CD4-positive, alpha-beta T cell treated with Interferon gamma for 1 hour (primary cell): ENCODE measurements around the gene THOC2.
"Not testable (repeated sequence)": the region's sequence is repeated elsewhere in the genome, so short reads cannot be mapped to it uniquely, and the experiment has no call there.

Experiments used
- DNase-seq: peaks from one replicate; pipeline ENCODE4 v3.0.0-alpha.2; 2020

Gene THOC2

GRCh38 chrX:123665197-123665596 lies 67.7 kb downstream of the THOC2 start:
- no peak for DNase-seq

GRCh38 chrX:123664467-123665167 lies 68.2 kb downstream of the THOC2 start:
- not testable (repeated sequence) for DNase-seq

- not testable (repeated sequence) for DNase-seq
These were observed 69.1 kb downstream of the THOC2 start for GRCh38 chrX:123663720-123664119.

- not testable (repeated sequence) for DNase-seq
These were observed 76.3 kb downstream of the THOC2 start for GRCh38 chrX:123656507-123656906.

DNA sequence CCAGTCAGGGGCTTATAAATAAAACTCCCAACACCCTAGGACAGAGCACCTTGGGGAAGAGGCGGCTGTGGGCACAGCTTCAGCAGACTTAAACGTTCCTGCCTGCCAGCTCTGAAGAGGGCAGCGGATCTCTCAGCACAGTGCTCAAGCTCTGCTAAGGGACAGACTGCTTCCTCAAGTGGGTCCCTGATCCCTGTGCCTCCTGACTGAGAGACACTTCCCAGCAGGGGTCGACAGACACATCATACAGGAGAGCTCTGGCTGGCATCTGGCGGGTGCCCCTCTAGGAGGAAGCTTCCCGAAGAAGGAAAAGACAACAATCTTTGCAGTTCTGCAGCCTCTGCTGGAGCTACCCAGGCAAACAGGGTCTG lies 84.1 kb downstream of the THOC2 start:
- DNase-seq: not testable (repeated sequence)

- DNase-seq: peak; percentile 6
These were observed 84.6 kb downstream of the THOC2 start for GRCh38 chrX:123648028-123648810.

DNA sequence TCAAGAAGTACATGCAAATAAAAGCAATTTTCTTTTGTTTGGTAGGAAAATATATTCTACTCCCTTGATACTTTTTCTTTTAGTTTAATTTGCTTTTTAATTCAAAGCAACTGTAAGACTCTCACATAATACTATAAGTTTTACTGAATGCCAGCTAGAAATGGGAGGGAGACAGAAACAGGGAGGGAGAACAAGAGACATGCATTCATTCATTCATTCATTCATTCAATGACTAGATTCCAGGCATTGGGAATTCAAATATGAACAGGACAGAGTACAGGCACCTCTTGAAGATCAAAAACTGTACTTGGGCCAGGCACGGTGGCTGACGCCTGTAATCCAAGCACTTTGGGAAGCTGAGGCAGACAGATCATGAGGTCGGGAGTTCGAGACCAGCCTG lies 85.6 kb downstream of the THOC2 start:
- DNase-seq: no peak

DNA sequence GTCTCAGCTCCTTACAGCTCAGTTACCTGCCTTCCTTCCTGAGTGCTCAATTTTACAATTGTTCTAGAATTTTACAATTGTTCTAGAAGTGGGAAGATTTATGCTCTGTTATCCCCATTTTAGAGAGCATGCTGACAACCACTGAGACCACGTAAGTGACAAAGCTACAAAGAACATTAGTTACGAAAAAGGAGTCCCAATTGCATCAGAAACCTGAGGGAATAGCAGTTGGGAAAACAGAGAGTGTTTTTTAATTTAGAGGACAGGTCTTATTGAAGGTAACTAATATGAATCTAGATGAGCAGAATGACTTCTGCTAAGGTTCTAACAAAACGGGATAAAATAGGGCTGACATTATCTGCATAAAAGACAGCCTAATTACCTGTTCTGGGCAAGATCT lies 103.3 kb downstream of the THOC2 start:
- DNase-seq: no peak

DNA sequence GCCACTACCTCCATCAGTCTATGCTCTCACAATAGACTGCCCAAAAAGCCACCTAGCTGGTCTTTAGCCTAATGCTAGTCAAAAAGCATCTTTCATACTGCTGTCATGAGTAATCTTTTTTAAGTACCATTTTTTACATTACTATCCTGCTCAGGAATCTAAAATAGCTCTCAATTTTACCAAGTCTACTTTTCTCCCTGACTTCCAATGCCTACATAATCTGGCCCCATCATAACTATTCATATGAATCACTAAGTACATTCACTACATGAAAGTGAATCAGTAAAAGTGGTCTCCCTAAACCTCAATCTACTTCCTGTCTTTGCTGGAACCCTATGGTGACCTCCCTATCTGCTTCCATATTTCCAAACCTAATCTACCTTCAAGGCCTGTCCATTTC lies 105.9 kb downstream of the THOC2 start:
- DNase-seq: no peak

GRCh38 chrX:123625952-123626351 lies 106.9 kb downstream of the THOC2 start:
- no peak for DNase-seq

DNA sequence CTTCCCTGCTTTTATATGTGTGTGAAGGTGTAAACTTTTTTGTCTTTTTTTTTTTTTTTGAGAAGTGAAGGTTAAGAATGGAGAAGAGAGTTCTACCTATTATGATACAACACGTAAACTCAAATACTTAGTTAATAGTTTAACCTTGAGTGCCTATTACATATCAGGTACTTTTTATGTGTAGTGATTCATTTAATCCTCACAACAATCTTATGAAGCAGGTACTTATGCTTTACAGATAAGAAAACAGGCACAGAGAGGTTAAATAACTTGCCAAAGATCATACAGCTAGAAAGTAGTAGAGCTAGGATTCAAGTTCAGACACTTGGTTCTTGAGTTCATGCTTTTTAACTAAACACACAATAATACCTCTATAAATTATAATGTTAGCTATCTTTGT lies 107.4 kb downstream of the THOC2 start:
- DNase-seq: no peak

GRCh38 chrX:123617007-123617406 lies 115.8 kb downstream of the THOC2 start:
- no peak for DNase-seq

- no peak for DNase-seq
These were observed 121.9 kb downstream of the THOC2 start for GRCh38 chrX:123610915-123611314.

GRCh38 chrX:123607806-123608205 lies 125.0 kb downstream of the THOC2 start:
- DNase-seq: no peak

DNA sequence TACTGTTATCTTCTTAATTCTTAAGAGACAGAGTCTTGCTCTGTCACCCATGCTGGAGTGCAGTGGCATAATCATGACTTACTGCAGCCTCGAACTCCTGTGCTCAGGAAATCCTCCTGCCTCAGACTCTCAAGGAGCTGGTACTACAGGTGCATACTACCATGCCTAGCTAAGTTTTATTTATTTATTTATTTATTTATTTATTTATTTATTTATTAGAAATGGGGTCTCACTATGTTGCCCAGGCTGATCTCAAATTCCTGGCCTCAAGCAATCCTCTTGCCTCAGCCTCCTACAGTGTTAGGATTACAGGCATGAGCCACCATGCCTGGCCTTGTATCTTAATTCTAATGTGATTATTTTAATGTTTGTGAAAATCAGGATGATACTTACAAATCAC lies 125.6 kb downstream of the THOC2 start:
- DNase-seq: no peak

DNA sequence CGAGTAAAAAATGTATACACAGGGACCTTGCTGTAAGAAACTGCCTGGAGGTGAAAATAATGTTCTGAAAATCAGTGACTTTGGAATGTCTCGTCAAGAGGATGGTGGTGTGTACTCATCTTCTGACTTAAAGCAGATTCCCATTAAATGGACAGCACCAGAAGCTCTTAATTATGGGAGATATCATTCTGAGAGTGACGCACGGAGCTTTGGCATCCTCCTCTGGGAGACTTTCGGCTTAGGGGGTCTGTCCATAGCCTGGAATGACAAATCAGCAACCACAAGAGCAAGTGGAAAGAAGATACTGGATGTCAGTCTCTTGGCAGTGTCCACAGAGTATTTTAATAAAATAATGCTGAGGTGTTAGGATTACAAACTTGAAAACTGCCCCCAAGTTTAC lies 129.4 kb downstream of the THOC2 start:
- no peak for DNase-seq

DNA sequence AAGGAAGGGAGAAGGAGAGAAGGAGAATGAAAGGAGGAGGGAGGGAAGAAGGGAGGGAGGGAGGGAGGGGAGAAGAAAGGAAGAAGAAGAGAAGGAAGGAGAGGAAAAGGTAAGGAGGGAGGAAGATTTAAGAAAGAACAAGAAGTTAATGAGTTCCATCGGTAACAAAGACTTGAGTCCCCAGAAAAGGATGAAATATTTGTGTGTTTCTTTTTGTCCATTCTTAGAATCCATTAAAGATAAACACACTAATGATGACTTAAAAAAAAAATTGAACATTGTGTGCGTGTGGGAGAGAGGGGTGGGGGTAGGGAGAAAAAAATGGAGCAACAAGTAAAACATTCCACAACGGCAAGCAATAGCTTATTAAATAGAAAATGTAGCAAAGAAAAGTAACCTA lies 131.4 kb downstream of the THOC2 start:
- DNase-seq: no peak

- no peak for DNase-seq
These were observed 132.7 kb downstream of the THOC2 start for GRCh38 chrX:123600181-123600580.

DNA sequence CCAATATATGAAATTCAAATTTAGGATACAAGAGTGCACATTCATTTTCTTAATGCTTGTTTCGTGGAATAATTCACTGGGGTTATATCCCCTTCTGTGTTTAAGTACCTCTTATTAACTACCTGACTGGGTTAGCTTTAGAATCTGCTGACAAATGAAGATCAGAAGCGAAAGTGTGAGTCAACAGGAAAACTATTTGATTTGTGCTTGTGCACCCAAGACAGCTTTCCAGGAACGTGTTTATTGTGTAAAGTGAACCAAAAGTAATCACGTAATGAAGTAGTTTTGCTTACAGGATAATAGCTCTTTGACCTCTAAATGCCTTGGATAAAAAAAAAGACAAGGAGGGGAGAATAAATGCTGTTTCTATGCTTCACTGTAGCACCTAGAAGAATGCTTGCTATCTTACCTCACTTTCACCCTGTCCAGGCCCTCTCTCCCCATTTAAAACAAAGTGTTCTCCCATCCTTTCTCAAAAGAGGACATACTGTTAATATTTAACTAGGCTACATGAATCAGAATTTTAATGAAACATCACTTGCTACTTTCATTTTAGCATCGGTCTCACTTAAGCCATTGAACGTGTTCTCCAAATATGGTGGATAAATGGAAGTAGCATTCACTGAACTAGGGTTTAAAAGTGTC lies 141.9 kb downstream of the THOC2 start:
- DNase-seq: no peak

GRCh38 chrX:123588723-123589122 lies 144.1 kb downstream of the THOC2 start:
- DNase-seq: no peak

GRCh38 chrX:123581586-123581985 lies 151.3 kb downstream of the THOC2 start:
- no peak for DNase-seq

DNA sequence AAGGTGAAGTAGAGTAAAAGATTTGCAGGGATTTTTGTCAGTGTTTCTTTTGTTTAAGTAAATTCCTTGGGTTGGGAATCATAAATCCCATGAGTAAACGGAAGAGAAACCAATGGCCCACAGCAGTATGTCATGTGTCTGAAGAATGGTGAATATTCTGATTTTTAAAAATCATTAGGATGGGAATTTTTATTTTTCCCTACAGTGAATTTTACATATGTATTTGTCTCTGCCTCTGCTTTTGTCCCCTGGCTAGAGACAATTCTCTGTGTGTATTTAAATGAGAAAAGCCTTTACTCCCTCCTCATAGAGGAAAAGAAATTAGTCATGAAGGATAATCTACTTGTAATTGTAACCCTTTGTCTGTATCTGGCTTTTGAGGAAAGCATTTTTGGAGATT lies 152.1 kb downstream of the THOC2 start:
- no peak for DNase-seq

- DNase-seq: not testable (repeated sequence)
These were observed 158.8 kb downstream of the THOC2 start for GRCh38 chrX:123574027-123574426.

DNA sequence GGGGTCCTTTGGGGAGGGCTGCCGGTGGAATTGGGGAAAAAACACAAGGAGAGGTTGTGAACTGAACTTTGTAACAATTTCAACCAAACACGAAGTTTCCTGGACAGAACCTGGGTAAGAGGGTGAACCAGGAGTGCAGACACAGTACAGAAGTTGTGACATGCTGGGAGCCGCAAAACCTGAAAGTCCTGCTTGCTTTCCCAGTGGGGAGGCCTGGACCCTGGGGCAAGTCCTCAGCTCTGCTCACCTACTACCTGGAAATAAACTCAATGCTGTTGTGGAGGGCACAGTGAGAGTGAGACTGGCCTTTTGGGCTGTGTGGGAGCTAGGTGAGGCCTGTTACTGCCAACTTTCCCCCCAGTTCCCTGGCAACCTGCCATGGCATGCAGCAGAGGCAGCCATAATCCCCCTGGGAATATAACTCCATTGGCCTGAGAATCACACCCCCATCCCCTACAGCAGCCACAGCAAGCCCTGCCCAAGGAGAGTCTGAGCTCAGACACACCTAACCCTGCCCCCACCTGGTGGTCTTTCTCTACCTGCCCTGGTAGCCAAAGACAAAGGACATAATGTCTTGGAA lies 162.8 kb downstream of the THOC2 start:
- DNase-seq: no peak
